GM18861 (cell line): ENCODE results near the gene CNN3.

Experiments
- ATAC-seq: cut with Tn5 transposase; IDR thresholded peaks from one replicate; pipeline ENCODE4 v1.9.1; 2021; ENCODE audit not compliant: unreplicated experiment

The CNN3 gene

DNA sequence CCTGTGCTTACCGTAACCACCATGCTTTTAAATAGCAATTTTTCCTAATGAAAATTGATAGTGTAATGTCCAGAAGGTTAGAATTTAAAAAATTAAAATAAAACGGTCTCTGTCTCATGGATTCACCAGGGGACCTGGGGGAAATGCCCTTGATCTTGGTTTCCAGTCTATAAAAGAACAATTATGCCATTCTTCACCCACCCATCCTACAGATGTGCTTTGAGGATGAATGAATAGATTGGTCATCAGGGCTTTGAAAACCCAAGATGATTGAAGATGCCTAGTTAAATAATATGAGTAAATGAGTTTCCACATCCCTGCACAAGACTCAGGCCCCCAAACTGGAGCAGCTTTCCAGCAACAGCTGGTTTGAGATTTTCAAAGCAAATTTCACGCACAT lies 38.7 kb downstream of the CNN3 start:
- ATAC-seq = no peak

DNA sequence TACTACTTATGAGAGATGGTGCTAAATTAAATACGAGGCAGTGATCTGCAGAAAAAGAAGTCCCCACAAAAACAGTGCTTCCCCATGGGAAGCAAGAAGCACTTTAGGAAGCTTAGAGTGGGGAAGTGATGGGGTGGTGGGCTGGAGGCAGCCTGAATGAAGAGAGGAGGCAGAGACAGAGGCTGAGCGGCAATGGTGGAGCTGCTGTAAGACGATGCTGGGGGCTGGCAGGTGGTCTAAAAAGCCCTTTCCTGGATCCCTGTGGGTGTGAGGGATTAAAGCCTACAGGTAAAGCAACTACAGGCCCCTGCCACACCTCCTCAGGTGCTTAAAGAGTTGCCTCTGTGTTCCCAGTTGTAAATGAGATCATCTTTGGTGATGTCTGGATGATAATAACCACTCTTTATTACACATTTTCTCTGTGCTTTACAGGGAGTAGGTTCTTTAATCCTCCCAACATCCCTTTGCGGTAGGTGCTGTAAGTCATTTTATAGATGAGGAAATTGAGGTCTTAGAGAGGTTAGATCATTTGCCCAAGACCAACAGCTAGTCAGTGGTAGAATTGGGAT lies 39.2 kb downstream of the CNN3 start:
- no peak for ATAC-seq

DNA sequence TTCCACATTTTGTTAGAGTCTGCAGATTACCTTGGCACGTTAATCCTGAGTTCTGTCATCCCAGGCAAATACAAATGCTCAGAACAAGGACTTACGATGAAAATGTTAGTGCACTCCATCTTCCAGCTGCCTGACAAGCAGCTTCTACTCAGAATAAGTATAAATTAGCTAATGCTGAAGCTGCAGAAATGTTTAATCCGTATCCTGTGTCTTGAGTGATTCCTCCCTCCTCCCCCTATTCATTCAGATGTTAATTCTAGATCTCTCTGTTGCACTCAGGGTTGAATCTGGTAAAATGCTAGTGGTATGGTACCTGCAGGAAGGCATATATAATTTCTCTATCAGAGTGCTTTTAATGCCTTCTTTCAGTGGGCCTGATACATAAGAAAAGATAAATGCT lies 39.8 kb downstream of the CNN3 start:
- ATAC-seq = no peak

DNA sequence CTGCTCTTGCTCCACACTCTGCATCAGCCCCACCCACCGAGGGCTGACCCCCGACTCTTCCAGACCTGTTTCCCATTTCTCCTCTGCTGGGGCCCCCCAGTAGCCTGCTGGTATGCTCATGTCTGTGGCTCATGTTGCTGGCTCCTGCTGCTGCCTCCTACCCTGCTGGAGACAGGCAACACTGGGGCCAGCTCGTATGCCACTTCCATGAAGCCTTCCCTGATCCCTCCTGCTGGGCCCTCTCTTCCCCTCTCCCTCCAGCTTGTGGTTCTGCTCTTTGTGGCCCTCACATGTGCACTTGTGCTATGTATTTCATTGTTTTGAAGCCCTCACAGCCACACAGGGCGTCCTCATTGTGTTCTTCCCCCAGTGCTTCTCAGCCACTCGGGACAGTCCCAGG lies 40.5 kb downstream of the CNN3 start:
- ATAC-seq = no peak

DNA sequence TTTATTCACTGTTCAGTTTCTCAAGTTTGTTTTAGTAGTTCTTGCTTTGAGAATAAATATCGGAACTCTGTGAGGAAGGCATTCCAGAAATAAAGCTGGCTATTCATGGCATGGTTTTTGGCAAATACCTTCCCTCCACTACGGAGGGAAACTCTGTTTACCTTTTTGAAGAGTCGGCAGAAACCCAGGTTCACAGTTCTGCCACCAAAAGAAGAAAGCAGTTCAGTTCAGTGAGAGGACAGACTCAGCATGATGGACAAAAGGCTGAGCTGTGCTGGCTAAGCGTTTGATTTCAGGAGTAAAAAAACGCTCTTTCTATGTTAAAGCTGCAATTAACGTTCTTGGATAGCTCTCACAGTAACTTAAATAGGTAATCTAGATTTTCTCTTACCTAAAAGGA lies 42.4 kb downstream of the CNN3 start:
- ATAC-seq = no peak

DNA sequence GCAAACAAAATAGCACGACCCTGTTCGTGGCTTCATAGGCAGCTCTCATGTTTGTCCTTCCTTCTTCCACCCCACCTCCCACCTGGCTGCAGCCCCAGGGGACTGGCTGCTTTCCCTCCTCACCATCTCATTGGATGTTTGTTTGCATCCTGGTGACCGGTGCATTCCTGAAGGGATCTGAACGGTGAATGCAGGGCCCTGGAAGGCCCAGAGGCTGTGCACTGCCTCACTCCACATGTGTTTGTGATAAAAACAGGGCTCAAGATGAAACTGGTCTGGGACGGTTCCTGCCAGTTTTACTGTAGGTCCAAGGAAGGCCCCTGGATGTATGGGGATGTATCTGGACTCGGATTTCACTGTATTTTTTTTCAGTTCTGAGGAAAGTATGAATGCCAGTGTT lies 42.8 kb downstream of the CNN3 start:
- ATAC-seq = no peak

DNA sequence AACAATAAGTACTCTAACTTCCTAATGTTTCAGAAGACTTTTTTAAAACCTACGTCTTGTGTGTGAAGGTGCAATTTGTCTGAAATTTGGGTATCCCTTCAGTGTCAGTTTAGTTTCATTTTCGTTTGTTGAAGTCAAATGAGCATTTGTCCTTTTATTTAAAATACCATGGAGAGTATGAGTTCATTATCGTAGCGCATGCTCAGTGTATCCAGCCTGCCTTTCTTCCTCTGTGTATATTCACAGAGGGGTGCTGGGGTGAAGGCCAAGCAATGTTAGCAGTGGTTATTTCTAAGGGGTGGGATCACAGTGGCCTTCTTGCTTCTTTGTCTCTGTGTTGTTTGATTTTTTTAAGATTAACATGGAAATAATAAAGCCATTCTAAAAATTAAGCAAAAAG lies 43.2 kb downstream of the CNN3 start:
- peak; percentile 48 for ATAC-seq

DNA sequence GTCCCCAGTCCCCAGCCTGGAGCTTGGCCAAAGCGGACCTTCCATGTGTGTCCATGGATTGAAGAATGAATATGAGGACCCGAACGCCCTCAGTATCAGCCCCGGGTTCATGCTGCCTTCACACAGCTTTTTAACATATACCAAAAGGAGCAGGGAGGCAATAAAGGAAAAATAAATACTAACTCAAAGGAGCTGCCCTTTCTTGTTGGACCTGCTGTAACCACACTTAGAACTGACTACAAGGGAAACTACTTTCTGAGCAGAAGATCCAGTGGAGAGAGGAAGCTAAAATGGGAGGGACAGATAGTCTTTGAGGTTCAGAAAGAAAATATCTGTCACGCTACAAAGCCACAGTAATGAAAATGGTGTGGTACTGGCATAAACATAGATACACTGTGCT lies 48.6 kb downstream of the CNN3 start:
- ATAC-seq = no peak

DNA sequence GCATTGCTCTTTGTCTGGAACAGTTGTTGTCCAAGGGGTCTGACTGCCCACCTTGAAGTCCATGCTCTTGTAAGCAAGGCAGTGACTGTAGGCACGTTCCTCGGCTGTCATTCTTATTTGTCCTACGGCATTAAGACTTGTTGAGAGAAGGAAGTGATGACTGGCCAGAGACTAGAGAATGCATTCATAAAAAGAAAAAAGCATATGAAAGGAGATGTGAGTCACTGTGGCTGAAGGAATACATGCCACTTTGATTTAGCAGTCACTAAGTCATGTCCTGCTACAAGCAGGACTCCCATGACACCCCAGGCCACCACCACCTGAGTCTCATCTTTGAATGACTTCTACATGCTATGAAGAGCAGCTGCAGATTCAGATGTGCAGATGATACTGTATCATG lies 50.5 kb downstream of the CNN3 start:
- no peak for ATAC-seq

DNA sequence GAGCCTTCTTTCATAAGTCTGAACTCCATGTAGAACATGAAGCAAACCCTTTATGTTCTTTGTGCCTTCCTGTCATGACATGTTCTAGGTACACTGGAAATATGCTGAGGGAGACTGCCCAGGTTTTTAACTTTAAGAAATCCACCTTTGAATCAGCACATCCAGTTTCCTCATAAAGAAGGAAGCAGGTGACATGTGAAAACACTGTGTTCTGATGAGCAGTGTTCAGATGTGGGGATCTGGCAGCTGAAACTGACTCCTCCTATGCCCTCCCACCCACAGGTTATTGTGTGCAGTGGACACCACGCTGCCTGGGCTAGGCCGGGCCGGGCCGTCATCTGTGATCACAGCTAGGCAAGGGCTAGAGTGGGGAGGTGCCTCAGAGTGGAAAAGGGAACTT lies 51.1 kb downstream of the CNN3 start:
- no peak for ATAC-seq

DNA sequence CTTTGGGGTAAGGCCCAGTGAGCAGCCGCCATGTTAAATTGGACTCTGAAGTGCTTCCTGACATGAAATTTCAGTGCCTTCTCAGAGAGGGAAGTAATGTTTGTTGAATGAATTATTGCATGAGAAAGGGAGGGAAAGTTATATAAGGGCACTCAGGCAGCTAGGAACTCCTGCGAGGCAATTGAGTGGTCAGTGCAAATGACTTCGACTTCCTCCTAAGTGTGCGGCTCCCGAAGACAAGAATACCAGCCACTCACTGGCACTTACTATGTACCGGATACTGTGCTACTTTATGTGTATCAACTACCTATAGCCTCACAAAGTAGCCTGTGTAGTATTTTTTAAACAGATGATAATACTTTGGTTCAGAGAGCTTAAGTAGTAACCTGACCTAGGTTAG lies 52.5 kb downstream of the CNN3 start:
- ATAC-seq = no peak

DNA sequence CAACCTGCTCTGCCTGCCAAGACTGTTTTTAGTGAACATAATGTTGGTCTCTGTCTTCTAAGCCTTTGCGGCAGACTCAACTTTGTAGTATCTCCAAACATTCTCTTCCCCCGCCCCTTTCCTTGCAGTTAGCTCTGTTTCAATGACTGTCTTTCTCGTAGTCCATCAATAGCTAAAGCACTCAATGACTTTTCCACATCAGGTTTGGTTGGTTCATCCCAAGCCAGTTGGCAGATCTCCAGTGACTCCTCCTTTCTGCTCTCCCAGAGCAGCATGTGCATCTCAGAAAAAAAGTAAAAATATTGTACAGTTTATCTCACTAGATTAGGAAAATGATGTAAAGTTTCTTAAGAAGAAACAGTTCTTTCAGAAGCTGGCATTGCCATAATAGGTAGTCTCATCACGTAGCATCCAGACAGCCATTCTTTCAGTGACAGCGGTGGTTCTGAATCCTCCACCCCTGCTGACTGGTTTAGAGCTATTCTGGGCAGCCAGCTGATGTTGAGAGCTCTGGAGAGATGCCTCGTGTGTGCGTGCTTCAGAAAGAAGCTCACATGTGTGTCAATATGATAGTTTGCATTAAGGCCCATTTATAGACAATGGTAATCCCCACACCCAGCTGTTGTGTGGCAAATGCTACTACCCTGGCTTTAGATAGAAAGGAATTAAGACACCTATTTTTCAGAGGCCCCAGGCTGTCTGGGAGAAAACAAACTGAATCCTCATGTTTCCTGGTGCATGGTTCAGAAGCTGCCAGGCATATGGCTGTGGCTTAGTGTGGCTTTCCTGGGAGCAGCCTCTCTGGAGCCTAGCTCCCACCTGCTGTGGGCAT lies 53.2 kb downstream of the CNN3 start:
- ATAC-seq = no peak

DNA sequence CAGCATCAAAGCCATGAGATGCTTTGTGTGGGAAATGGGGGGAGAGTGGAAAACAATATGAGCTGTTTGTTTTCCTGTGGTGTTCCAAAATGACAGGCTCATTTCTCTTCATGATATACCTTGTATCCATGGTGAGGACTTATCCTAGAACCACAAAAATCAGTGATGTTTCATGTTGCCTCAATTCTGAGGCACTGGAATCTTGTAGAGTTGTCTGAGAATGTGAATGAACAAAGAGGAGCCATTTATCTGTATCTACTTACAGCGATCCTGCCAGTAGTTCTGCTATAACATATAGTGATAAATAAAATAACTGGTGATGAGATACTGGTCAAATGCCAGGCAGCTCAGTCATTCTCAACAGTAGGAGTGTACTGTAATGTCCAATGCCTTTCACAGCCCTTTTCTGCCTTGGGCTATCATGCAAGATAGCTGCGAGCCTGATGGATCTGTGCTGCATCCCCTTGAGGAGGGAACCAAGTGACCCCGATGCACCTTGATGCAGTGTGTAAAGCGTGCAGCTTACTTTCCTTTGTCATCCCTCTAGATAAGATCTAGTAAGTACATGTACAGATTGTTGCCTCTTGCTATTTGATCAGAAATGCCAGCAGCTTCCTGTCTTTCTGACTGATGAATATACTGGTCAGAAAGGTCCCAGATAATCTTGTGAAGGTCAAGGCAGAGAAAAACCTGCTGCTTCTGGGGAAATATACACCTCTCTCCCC lies 54.0 kb downstream of the CNN3 start:
- ATAC-seq = no peak

DNA sequence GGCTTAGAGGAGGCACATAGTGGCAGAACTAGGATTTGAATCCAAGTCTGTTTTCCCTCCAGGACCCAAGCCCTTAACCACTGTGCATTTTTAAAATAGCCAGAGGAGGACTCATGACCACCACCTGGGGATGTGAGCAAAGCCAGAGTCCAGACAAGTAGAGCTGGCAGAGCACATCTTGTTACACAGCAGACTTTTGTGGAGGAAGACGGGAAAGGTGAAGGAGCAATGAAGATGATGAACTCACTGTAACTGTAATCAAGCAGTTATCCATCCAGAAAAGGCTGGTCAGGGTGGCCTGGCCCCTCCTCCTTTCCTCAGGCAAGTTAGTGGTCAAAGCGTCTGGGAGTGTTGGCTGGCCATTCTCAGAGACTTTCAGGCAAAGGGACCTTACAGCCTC lies 55.9 kb downstream of the CNN3 start:
- ATAC-seq = no peak

DNA sequence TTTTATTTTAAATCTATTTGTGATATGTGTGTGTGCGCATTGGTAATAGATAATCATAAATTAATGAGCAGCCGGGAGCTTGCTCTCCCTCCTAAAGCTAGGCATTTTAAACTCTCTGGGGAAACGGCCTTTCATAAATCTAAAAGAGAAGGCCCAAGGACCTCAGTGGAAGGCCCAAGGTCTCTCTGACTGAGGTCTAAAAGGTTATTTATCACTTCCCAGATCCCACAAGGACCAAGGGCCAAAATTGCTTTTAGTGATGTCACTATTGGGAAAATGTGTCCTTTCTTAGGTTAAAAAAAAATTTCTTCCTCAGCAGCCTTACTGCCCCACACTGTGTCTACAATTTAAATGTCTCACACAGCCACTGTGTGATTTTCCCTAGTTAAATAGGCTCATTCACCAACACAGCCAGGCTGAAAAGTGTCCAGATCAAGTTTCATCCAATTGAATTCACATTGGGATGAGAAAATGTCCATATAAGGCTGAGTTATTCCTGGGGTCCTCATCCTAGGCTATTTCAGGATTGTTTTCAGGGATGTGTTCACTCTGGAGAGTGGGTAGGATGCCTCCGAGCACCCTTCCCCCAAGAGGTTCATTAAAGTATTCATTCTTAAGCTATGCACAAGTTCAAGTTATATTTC lies 60.6 kb downstream of the CNN3 start:
- no peak for ATAC-seq

DNA sequence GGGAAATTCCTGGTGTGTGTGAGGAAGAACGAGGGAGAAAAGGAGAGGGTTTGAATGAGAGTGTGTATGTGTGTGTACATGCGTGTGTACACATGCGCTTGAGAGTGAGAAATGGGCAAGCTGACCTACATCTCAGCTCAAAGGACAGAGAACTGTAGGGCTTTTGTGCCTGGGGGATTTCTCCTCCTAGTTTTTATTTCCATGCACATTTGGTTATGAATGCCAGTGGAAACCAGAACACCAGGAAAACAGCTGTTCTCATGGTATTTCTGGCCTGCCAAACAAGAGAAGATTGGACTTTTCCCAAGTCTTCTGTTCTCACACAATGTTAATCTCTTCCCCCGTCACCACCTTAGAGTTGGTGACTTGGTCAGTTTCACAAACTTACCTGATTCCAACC lies 61.5 kb downstream of the CNN3 start:
- ATAC-seq = no peak

DNA sequence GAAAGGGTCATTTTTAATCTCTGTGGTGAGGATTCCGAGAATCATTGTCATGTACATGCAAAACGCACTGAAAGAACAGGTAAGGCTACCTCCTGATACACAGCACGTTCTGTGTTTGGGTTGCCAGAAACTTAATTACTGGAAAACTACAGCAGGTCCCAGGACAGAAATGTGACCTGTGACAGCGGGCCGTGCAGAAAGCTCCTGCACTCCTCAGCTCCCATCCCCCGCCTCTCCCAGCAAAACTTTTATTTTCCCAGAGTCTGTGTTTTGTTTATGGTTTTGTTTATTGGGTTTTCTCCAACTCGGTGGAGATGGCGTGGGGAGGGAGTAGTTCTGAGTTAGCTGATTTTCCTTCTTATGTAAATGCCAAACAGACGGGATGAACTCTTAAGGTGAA lies 62.1 kb downstream of the CNN3 start:
- no peak for ATAC-seq

DNA sequence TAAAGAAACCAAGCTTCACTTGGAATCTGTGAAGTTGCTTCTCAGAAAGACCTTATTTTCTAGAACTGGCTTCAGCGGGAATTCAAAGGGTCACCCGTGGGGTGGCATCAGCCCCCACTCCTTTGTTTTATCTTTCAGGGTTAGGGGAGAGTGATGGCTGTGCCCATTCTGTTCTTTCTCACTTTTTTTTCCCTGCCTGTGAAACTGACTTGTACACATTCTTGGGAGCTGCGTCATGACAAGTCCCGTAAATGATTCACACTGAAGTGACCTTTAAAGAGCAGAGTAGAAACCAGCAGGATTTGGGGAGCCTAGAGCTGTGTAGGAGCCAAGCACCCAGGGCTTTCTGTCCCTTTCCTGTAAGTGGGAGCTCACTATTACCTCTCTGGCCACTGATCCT lies 63.0 kb downstream of the CNN3 start:
- no peak for ATAC-seq

DNA sequence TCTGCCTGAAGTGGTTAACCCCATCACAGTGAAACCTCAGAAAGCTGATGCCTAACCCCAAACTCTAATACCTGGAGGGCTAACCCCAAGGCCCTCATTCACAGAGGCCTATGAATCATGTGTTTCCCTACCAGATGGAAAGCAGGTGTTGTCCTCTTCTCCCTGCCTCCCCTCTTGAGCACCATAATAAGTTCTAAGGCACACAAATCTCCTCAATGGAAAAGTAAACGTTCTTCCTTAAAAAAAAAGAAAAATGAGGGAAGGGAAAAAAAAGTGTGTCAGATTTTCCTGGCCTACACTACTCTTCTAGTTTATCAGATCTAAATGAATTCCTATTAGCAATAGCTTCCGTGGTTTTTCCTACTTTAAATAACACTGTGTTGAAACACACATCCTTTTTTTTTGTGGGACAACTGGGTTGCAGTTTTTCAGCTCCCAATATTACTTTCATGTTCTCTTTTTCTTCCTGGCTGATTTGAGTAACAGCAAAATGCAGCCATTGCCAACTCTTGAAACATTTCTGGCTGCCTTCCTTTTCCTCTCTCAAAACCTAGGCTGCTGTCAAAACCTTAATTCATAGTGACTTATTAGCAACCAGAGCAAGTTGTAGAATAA lies 63.5 kb downstream of the CNN3 start:
- no peak for ATAC-seq

DNA sequence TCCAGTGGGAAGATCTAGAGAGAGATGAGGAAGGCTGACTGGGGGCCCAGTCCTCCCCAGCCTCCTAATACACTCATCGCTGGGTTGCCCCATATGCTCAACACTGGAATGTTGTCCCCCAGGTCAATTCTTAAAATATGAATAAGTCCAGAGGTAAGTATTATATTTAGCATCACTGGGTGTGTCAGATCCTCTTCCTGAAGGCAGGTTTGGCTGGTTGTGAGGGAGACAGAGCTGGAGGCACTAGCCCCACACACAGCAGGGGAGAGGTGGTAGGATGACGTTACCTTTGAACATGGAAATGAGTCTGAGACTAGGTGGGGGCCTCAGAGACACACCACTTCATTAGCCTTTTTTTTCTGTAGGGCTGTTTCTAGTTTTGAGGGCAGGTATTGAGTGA lies 64.2 kb downstream of the CNN3 start:
- ATAC-seq = no peak

DNA sequence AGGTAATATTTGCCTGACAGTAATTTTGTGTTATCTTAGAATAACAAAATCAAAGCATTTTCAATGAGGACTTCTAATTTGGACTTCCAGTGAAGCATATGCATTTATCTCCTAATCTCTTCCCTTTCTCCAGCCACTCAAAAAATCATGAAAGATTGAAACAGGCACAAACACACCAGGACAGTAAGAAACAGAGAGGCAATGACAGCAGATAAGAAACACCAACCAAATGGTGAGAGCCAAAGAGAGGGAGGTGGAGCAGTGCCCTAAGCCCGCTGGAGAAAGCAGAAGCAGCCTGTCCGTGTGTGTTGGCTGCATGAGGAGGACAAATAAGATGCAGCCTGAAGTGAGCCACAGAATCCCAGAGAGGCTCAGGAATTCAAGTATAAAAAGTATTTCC lies 67.7 kb downstream of the CNN3 start:
- ATAC-seq = no peak
